GM23338 (cell line): Measurements from ENCODE around the gene NBPF1.
"Not testable (repeated sequence)": the region's sequence is repeated elsewhere in the genome, so short reads cannot be mapped to it uniquely, and the experiment has no call there.

ENCODE experiments used
- CREB1 ChIP-seq: fragments of 250-450 bp; sonication (Bioruptor Pico); IDR thresholded peaks from 2 replicates; pipeline ENCODE4 v1.5.0; 2020; ENCODE audit warnings: low read depth, mild to moderate bottlenecking, moderate library complexity
- EZH2 ChIP-seq: fragments of 200-600 bp; sonication (generic); IDR thresholded peaks from one replicate; pipeline ENCODE4 v1.8.0; 2017; ENCODE audit warnings: antibody characterized with exemption, mild to moderate bottlenecking, low read depth; ENCODE audit not compliant: unreplicated experiment
- EZH2phosphoT487 ChIP-seq: fragments of 200-600 bp; sonication (generic); IDR thresholded peaks from one replicate; pipeline ENCODE4 v1.8.1; 2018; ENCODE audit warnings: antibody characterized with exemption; ENCODE audit not compliant: unreplicated experiment
- POLR2AphosphoS5 ChIP-seq: IDR thresholded peaks from 2 replicates; pipeline ENCODE4 v1.6.1; 2016; ENCODE audit warnings: antibody characterized with exemption, low read depth
- REST ChIP-seq: IDR thresholded peaks from one replicate; pipeline ENCODE4 v1.6.1; 2018; ENCODE audit warnings: antibody characterized with exemption; ENCODE audit not compliant: unreplicated experiment
- ZNF462 ChIP-seq: fragments of 250-450 bp; sonication (Bioruptor Pico); IDR thresholded peaks from 2 replicates; pipeline ENCODE4 v1.5.0; 2020; ENCODE audit warnings: mild to moderate bottlenecking, moderate library complexity
- TF ChIP-seq, protein P1 (sequence below), 2 experiments: fragments of 200-600 bp in 1 of 2; sonication (generic) in 1 of 2; conservative IDR thresholded peaks; 2 replicates each; pipeline versions ENCODE4 v1.5.1 to v1.6.1; 2016 to 2017; ENCODE audit warnings: antibody characterized with exemption in 2 of 2, low read depth in 2 of 2, mild to moderate bottlenecking in 2 of 2, moderate library complexity in 1 of 2

GRCh38 chr1:16611164-16611563 lies 2.2 kb downstream of the NBPF1 start:
- TF ChIP-seq REST; CREB1; ZNF462 (CRISPR knock-in tag); POLR2AphosphoS5; EZH2; EZH2phosphoT487: not testable (repeated sequence)
- TF ChIP-seq, protein P1, sequence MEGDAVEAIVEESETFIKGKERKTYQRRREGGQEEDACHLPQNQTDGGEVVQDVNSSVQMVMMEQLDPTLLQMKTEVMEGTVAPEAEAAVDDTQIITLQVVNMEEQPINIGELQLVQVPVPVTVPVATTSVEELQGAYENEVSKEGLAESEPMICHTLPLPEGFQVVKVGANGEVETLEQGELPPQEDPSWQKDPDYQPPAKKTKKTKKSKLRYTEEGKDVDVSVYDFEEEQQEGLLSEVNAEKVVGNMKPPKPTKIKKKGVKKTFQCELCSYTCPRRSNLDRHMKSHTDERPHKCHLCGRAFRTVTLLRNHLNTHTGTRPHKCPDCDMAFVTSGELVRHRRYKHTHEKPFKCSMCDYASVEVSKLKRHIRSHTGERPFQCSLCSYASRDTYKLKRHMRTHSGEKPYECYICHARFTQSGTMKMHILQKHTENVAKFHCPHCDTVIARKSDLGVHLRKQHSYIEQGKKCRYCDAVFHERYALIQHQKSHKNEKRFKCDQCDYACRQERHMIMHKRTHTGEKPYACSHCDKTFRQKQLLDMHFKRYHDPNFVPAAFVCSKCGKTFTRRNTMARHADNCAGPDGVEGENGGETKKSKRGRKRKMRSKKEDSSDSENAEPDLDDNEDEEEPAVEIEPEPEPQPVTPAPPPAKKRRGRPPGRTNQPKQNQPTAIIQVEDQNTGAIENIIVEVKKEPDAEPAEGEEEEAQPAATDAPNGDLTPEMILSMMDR (conservative IDR thresholded peaks at IDR 0.05; ENCODE audit: low read depth in 2 of 2) = not testable (repeated sequence)
